SK-N-SH treated with all-trans-retinoic acid at 6 μM for 48 hours (cell line): ENCODE results near the gene SETD4.

Experiments used
- ATAC-seq: fragments of 200-7000 bp; cut with Tn5 transposase; 3 replicates; pipeline ENCODE4 v1.9.1; 2020; ENCODE audit warnings: mild to moderate bottlenecking, moderate library complexity
- BACH2 ChIP-seq: fragments of 250-450 bp; sonication (Bioruptor Pico); IDR thresholded peaks from 2 replicates; pipeline ENCODE4 v1.9.0; 2021; ENCODE audit warnings: mild to moderate bottlenecking, borderline replicate concordance
- CSDC2 ChIP-seq: fragments of 250-450 bp; sonication (Bioruptor Pico); IDR thresholded peaks from 2 replicates; pipeline ENCODE4 v1.5.0; 2020; ENCODE audit warnings: mild to moderate bottlenecking, moderate library complexity
- CSRNP3 ChIP-seq: fragments of 250-450 bp; sonication (Bioruptor Pico); IDR thresholded peaks from 2 replicates; pipeline ENCODE4 v1.5.1; 2021; ENCODE audit warnings: mild to moderate bottlenecking, moderate library complexity
- ESRRG ChIP-seq: fragments of 250-450 bp; sonication (Bioruptor Pico); IDR thresholded peaks from 2 replicates; pipeline ENCODE4 v1.6.1; 2021; ENCODE audit warnings: mild to moderate bottlenecking
- GLIS3 ChIP-seq: fragments of 250-450 bp; sonication (Bioruptor Pico); IDR thresholded peaks from 2 replicates; pipeline ENCODE4 v1.5.0; 2020; ENCODE audit warnings: mild to moderate bottlenecking, moderate library complexity
- ISL1 ChIP-seq: fragments of 250-450 bp; sonication (Bioruptor Pico); IDR thresholded peaks from 2 replicates; pipeline ENCODE4 v2.1.2; 2022; ENCODE audit warnings: mild to moderate bottlenecking, moderate library complexity
- OSR1 ChIP-seq: fragments of 250-450 bp; sonication (Bioruptor Pico); IDR thresholded peaks from 2 replicates; pipeline ENCODE4 v1.8.0; 2022; ENCODE audit warnings: moderate library complexity, mild to moderate bottlenecking, inconsistent platforms
- POU6F1 ChIP-seq: fragments of 250-450 bp; sonication (Bioruptor Pico); IDR thresholded peaks from 2 replicates; pipeline ENCODE4 v1.8.0; 2021; ENCODE audit warnings: low read depth, mild to moderate bottlenecking, moderate library complexity, borderline replicate concordance
- RARB ChIP-seq: fragments of 250-450 bp; sonication (Bioruptor Pico); IDR thresholded peaks from 2 replicates; pipeline ENCODE4 v1.8.0; 2021; ENCODE audit warnings: mild to moderate bottlenecking, moderate library complexity
- SNAI2 ChIP-seq: fragments of 250-450 bp; sonication (Bioruptor Pico); IDR thresholded peaks from 2 replicates; pipeline ENCODE4 v1.5.0; 2020; ENCODE audit warnings: mild to moderate bottlenecking, moderate library complexity
- TCF4 ChIP-seq: fragments of 250-450 bp; sonication (Bioruptor Pico); IDR thresholded peaks from 2 replicates; pipeline ENCODE4 v1.8.0; 2021; ENCODE audit warnings: mild to moderate bottlenecking, moderate library complexity, borderline replicate concordance
- TOX ChIP-seq: fragments of 250-450 bp; sonication (Bioruptor Pico); IDR thresholded peaks from 2 replicates; pipeline ENCODE4 v1.8.0; 2021; ENCODE audit warnings: mild to moderate bottlenecking, moderate library complexity, borderline replicate concordance
- TSHZ2 ChIP-seq: fragments of 250-450 bp; sonication (Bioruptor Pico); IDR thresholded peaks from 2 replicates; pipeline ENCODE4 v1.5.0; 2020; ENCODE audit warnings: mild to moderate bottlenecking, moderate library complexity
- ZFP30 ChIP-seq: fragments of 450-650 bp; formaldehyde crosslinking; IDR thresholded peaks from 2 replicates; pipeline ENCODE4 v1.5.0; 2022; ENCODE audit warnings: mild to moderate bottlenecking, moderate library complexity
- ZNF70 ChIP-seq: fragments of 450-650 bp; formaldehyde crosslinking; IDR thresholded peaks from 2 replicates; pipeline ENCODE4 v1.5.0; 2020; ENCODE audit warnings: mild to moderate bottlenecking, moderate library complexity
- ZNF8 ChIP-seq: fragments of 450-650 bp; formaldehyde crosslinking; IDR thresholded peaks from 2 replicates; pipeline ENCODE4 v1.5.0; 2020; ENCODE audit warnings: mild to moderate bottlenecking, moderate library complexity

Gene SETD4

GRCh38 chr21:36040389-36040788 lies 19.9 kb downstream of the SETD4 start:
- TF ChIP-seq BACH2 (CRISPR knock-in tag), result no peak
- no peak for TF ChIP-seq OSR1 (CRISPR knock-in tag)
- no peak for TF ChIP-seq TSHZ2 (CRISPR knock-in tag)
- TF ChIP-seq ESRRG, result no peak
- TF ChIP-seq ISL1 (CRISPR knock-in tag), result no peak
- no peak for TF ChIP-seq ZNF8
- no peak for TF ChIP-seq SNAI2 (CRISPR knock-in tag)
- no peak for TF ChIP-seq POU6F1 (CRISPR knock-in tag)
- no peak for TF ChIP-seq ZNF70
- no peak for TF ChIP-seq GLIS3
- no peak for TF ChIP-seq CSRNP3 (CRISPR knock-in tag)
- TF ChIP-seq ZFP30 (CRISPR knock-in tag), result no peak
- no peak for ATAC-seq

GRCh38 chr21:36039861-36040260 lies 20.5 kb downstream of the SETD4 start:
- TF ChIP-seq ZNF70, result no peak
- no peak for TF ChIP-seq RARB
- no peak for TF ChIP-seq ZNF8
- TF ChIP-seq ISL1 (CRISPR knock-in tag), result no peak
- ATAC-seq, result no peak

- ATAC-seq, result no peak
- TF ChIP-seq TCF4 (CRISPR knock-in tag) (no peak), GLIS3 (no peak), TOX (no peak), BACH2 (CRISPR knock-in tag) (no peak), CSRNP3 (CRISPR knock-in tag) (no peak), CSDC2 (CRISPR knock-in tag) (no peak), ISL1 (CRISPR knock-in tag) (no peak)
- TF ChIP-seq, all 23 proteins: peak for 0
Observed at GRCh38 chr21:36038701-36039497, 21.4 kb downstream of the SETD4 start.

GRCh38 chr21:36035381-36035791 lies 24.9 kb downstream of the SETD4 start:
- ATAC-seq, result peak; percentile 47; the same call in 1 of the 3 replicates
- TF ChIP-seq BACH2 (CRISPR knock-in tag) (no peak), TSHZ2 (CRISPR knock-in tag) (peak; percentile 21; the same call in 1 of the 2 replicates), CSDC2 (CRISPR knock-in tag) (no peak), TCF4 (CRISPR knock-in tag) (peak; percentile 87), CSRNP3 (CRISPR knock-in tag) (no peak), ZNF8 (no peak), SNAI2 (CRISPR knock-in tag) (no peak)
